Body of pancreas (tissue), 4 donors: Measurements from ENCODE around the gene ATP7B.

Experiments
- POLR2A ChIP-seq, 3 donors: fragments of 450-650 bp; IDR thresholded peaks; one replicate each; pipeline ENCODE4 v1.6.1; 2016; ENCODE audit warnings: antibody characterized with exemption in 3 of 3, mild to moderate bottlenecking in 2 of 3
- TF ChIP-seq, protein P1 (sequence below), 7 experiments: fragments of 450-650 bp in 4 of 7; fragments of 200-600 bp in 3 of 7; sonication (generic) in 3 of 7; IDR thresholded peaks; one replicate each; pipeline ENCODE4 v1.5.1; 2016 to 2019; ENCODE audit warnings: antibody characterized with exemption in 7 of 7

DNA sequence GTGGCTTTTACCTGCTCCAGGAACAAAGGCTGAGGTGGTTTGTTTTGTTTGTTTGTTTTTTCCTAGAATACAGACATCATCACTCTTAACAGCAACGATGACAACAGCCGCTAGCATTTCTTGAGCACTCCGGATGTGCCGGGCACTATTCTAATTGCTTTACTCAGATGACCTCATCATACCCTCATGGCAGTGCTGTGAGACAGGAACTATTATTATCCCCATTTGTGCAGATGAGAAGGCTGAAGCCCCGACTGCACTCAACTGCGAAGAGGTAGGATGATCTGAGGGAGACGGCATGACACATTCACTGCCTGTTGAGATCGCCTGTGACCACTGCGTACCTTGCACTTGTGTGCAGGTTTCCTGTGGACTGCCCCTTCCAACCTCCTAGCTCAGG is 83.0 kb downstream of the ATP7B start:
- TF ChIP-seq, protein P1, sequence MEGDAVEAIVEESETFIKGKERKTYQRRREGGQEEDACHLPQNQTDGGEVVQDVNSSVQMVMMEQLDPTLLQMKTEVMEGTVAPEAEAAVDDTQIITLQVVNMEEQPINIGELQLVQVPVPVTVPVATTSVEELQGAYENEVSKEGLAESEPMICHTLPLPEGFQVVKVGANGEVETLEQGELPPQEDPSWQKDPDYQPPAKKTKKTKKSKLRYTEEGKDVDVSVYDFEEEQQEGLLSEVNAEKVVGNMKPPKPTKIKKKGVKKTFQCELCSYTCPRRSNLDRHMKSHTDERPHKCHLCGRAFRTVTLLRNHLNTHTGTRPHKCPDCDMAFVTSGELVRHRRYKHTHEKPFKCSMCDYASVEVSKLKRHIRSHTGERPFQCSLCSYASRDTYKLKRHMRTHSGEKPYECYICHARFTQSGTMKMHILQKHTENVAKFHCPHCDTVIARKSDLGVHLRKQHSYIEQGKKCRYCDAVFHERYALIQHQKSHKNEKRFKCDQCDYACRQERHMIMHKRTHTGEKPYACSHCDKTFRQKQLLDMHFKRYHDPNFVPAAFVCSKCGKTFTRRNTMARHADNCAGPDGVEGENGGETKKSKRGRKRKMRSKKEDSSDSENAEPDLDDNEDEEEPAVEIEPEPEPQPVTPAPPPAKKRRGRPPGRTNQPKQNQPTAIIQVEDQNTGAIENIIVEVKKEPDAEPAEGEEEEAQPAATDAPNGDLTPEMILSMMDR (IDR thresholded peaks at IDR 0.05), result no peak
- no peak for TF ChIP-seq POLR2A (IDR thresholded peaks at IDR 0.05)
